ENCODE data around the gene PRDX5.

- no peak for TF ChIP-seq CTCF (IDR thresholded peaks at IDR 0.05)
- no peak for TF ChIP-seq ZFX (IDR thresholded peaks at IDR 0.05; ENCODE audit: borderline replicate concordance)
Measured at GRCh38 chr11:64321026-64321425, 3.1 kb downstream of the PRDX5 start.

All from 22Rv1 (cell line).